ENCODE data around the gene SLC30A2.

Gene SLC30A2

DNA sequence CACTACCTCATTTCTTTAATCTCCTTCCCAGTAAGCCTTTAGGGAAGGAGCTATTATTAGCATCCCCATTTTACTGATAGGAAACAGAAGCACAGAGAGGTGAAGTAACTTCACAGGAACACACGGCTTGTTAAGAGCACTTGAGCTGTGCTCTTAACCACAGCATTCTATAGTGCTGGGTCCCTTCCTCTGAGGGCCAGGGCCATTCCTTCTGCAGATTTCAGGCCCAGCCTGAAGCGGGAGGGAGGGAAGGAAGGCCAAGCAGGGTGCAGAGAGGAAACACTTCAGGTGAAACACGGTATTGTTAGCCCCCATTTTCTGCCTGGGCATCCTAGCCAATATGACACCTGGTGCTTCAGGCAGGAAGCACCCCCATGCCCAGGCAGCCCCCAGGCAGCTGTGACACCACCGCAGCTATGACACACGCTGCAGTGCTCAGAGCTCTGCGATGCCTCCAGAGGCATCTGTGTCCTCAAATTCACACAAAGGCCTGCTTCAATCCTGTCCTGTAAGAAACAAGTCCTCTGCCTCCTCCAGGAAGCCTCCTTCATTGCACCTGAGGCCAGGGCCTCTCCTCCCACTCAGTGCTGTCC, 28.9 kb downstream of the SLC30A2 start:
- H3K4me1 ChIP-seq (ENCODE audit: control insufficient read depth, insufficient read depth, low read length) = no peaks in the 10 kb centered on the region
- ChIA-PET CTCF (interaction anchor here (1.0 kb wide), 1 partner anchor 11 kb away, joined by 3 read pairs; no protein-coding TSS in a partner anchor), POLR2A (no interaction called here)

DNA sequence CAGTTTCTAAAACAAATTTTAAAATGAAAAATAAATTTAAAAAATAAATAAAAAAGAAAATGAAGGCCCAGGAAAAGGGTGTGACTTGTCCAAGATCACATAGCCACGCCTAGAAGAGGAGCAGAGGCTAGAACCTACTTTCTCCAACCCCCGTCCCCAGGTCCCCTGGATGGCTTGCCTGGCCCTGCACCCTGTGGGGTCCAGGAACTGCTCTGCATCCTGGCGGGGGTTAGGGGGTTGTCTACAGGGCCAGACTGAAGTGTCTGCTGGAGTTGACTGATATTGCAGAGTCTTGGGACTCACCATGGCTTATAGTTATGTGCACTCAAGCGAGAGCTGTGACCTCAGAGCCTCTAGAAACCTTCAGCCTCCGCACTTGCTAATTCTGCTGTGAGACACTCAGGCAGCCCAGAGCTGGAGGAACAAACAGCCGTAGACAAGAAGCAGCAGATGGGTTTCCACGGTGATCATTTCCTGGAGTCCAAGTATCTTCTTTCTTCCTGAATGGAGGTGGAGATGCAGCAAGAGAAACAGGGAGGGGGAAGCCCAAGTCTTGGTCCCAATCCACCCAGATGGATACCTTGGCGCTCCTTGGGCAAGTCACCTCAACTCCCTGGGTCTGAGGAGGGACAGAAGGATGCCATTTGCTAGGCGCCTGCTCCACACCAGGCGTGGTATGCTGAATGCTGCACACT, 29.5 kb downstream of the SLC30A2 start:
- H3K27ac ChIP-seq (ENCODE audit: extremely low read depth, low read depth, low read length) = no peak overlapping the region
- POLR2A ChIA-PET = no interaction called here

More for the DNA sequence above, 28.9 kb downstream of the SLC30A2 start:
- H3K27ac ChIP-seq (ENCODE audit: extremely low read depth, low read depth, low read length) = no peak overlapping the region
- H3K36me3 ChIP-seq (ENCODE audit: control insufficient read depth in 2 of 2, insufficient read depth in 1 of 2, low read length in 2 of 2) = no peaks in the 10 kb centered on the region
- TF ChIP-seq ZNF175 (tag by site-specific recombination; IDR thresholded peaks at IDR 0.05) (no peak), ZNF629 (tag by site-specific recombination; IDR thresholded peaks at IDR 0.05) (no peak)
- no peak overlapping the region for H3K4me3 ChIP-seq (ENCODE audit: low read depth, low read length)
- H3K9me3 ChIP-seq (ENCODE audit: control insufficient read depth, insufficient read depth, low read depth, low read length) = no peaks in the 10 kb centered on the region

DNA sequence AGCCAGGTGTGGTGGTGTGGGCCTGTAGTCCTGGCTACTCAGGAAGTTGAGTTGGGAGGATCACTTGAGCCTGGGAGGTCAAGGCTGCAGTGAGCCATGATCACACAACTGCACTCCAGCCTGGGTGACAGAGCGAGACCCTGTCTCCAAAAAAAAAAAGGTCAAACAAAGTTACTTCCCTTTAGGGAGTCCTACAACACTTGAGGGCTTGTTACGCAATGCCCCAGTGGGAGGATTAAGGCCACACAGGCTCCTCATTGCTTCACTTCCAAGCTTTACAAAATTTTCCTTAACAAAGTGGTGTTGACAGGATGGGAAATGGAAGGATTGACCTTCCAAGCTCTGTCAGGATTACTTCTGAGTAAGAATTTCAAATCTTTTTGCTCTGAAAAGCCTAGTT, 30.6 kb downstream of the SLC30A2 start:
- TF ChIP-seq ZNF473 (tag by site-specific recombination; IDR thresholded peaks at IDR 0.05) (no peak), ZFHX2 (tag by site-specific recombination; conservative IDR thresholded peaks at IDR 0.05) (no peak), ZNF394 (tag by site-specific recombination; IDR thresholded peaks at IDR 0.05; ENCODE audit: borderline replicate concordance) (no peak), HOXD13 (CRISPR knock-in tag; IDR thresholded peaks at IDR 0.05; ENCODE audit: borderline replicate concordance) (no peak)
- TF ChIP-seq, protein P1, sequence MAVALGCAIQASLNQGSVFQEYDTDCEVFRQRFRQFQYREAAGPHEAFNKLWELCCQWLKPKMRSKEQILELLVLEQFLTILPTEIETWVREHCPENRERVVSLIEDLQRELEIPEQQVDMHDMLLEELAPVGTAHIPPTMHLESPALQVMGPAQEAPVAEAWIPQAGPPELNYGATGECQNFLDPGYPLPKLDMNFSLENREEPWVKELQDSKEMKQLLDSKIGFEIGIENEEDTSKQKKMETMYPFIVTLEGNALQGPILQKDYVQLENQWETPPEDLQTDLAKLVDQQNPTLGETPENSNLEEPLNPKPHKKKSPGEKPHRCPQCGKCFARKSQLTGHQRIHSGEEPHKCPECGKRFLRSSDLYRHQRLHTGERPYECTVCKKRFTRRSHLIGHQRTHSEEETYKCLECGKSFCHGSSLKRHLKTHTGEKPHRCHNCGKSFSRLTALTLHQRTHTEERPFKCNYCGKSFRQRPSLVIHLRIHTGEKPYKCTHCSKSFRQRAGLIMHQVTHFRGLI (tag by site-specific recombination; IDR thresholded peaks at IDR 0.05) = no peak
- H3K9me3 ChIP-seq (ENCODE audit: control insufficient read depth, insufficient read depth, low read depth, low read length) = no peaks in the 10 kb centered on the region
- POLR2A ChIA-PET = no interaction called here
- H3K27ac ChIP-seq (ENCODE audit: extremely low read depth, low read depth, low read length) = no peak overlapping the region
- CTCF ChIA-PET = interaction anchor here (0.5 kb wide), 1 partner anchor 96 kb away, joined by 3 read pairs; no protein-coding TSS in a partner anchor
- no peak overlapping the region for H3K4me3 ChIP-seq (ENCODE audit: low read depth, low read length)
- no peaks in the 10 kb centered on the region for H3K4me1 ChIP-seq (ENCODE audit: control insufficient read depth, insufficient read depth, low read length)
- H3K36me3 ChIP-seq (ENCODE audit: control insufficient read depth in 2 of 2, insufficient read depth in 1 of 2, low read length in 2 of 2) = no peaks in the 10 kb centered on the region

More for the DNA sequence above, 29.5 kb downstream of the SLC30A2 start:
- no peaks in the 10 kb centered on the region for H3K4me1 ChIP-seq (ENCODE audit: control insufficient read depth, insufficient read depth, low read length)
- CTCF ChIA-PET = interaction anchor here (1.0 kb wide), 1 partner anchor 12 kb away, joined by 3 read pairs; no protein-coding TSS in a partner anchor
- no peak for TF ChIP-seq ZBTB1 (tag by site-specific recombination; IDR thresholded peaks at IDR 0.05)
- TF ChIP-seq GLIS1 (tag by site-specific recombination; IDR thresholded peaks at IDR 0.05) = peak; percentile 81
- H3K36me3 ChIP-seq (ENCODE audit: control insufficient read depth in 2 of 2, insufficient read depth in 1 of 2, low read length in 2 of 2) = no peaks in the 10 kb centered on the region
- H3K9me3 ChIP-seq (ENCODE audit: control insufficient read depth, insufficient read depth, low read depth, low read length) = no peaks in the 10 kb centered on the region
- H3K4me3 ChIP-seq (ENCODE audit: low read depth, low read length) = no peak overlapping the region

DNA sequence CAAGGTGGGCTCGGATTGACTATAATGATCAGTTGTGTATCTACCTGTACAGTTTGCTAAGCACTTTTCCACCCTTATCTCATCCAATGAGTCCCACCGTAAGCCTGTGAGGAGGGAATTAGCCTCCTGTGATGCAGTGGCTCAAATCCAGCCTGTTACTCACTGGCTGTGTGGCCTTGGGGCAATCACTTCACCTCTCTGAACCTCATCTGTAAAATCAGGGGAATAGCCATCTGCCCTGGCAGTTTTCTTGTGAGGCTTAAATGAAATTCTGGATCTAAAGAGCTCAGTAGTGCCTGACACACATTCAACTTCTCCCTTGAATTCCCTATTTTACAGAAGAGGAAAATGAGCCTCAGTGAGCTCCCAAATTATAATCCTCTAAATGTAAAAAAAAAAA, 31.7 kb downstream of the SLC30A2 start:
- Histone ChIP-seq H3K27ac (ENCODE audit: extremely low read depth, low read depth, low read length) (no peak overlapping the region), H3K36me3 (ENCODE audit: control insufficient read depth in 2 of 2, insufficient read depth in 1 of 2, low read length in 2 of 2) (no peaks in the 10 kb centered on the region), H3K9me3 (ENCODE audit: control insufficient read depth, insufficient read depth, low read depth, low read length) (no peaks in the 10 kb centered on the region), H3K4me1 (ENCODE audit: control insufficient read depth, insufficient read depth, low read length) (no peaks in the 10 kb centered on the region), H3K4me3 (ENCODE audit: low read depth, low read length) (no peak overlapping the region)
- TF ChIP-seq ZNF416 (tag by site-specific recombination; IDR thresholded peaks at IDR 0.05) = no peak
- TF ChIP-seq ZNF768 (tag by site-specific recombination; IDR thresholded peaks at IDR 0.05) = peak; percentile 71; the same call in 1 of the 2 replicates
- TF ChIP-seq KLF9 (tag by site-specific recombination; IDR thresholded peaks at IDR 0.05; ENCODE audit: low read depth) = no peak
- TF ChIP-seq ZBTB1 (tag by site-specific recombination; IDR thresholded peaks at IDR 0.05) = no peak
- ChIA-PET POLR2A (interaction anchor here (0.7 kb wide), 1 partner anchor 125 kb away, joined by 4 read pairs; no protein-coding TSS in a partner anchor), CTCF (interaction anchor here (0.6 to 1.6 kb wide), 6 partner anchors 11 to 316 kb away, joined by 3 to 5 read pairs (median 3); partner anchors contain the start of gene PAFAH2)
